SU-DHL-6 (cell line): ENCODE data around the gene ATP6AP2.

Source experiments
- CTCF ChIP-seq: fragments of 200-600 bp; sonication (generic); IDR thresholded peaks from one replicate; pipeline ENCODE4 v1.5.1; 2017; ENCODE audit warnings: antibody characterized with exemption, mild to moderate bottlenecking, low read length, moderate library complexity; ENCODE audit not compliant: insufficient read depth, poor library complexity, severe bottlenecking
- EZH2phosphoT487 ChIP-seq: fragments of 200-600 bp; sonication (generic), shearing (Covaris generic); conservative IDR thresholded peaks from 2 replicates; pipeline ENCODE4 v1.6.1; 2018; ENCODE audit warnings: mild to moderate bottlenecking, antibody characterized with exemption, low read length, moderate library complexity, mixed read lengths

DNA sequence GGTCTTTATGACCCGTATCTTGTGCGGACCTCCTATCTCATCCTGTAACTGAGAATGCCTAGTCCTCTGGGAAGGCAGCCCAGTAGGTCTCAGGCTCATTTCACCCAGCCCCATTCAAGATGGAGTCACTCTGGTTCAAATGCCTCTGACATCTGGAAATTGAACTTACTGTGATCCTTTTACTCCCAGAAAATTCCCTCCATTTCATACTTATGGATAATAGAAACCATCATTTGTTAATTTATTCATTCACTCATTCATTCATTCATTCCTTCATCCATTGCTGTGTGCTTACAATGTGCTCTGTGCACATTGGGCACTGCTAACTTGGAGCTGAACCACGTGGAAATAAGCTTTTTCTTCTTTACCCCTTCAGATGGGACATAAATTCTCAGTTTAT, 9.2 kb upstream of the ATP6AP2 start:
- TF ChIP-seq CTCF (no peak), EZH2phosphoT487 (no peak)
